Esophagus muscularis mucosa (tissue), 4 donors: Measurements from ENCODE around the gene MT1B.

Source experiments
- EP300 ChIP-seq: sonication (generic); formaldehyde crosslinking; IDR thresholded peaks from one replicate; pipeline ENCODE4 v1.6.1; 2017; ENCODE audit warnings: antibody characterized with exemption
- POLR2A ChIP-seq: fragments of 450-650 bp; IDR thresholded peaks from one replicate; pipeline ENCODE4 v1.6.1; 2017; ENCODE audit warnings: antibody characterized with exemption, moderate library complexity, mild to moderate bottlenecking, low read depth
- POLR2AphosphoS5 ChIP-seq, 2 donors: sonication (generic); formaldehyde crosslinking; IDR thresholded peaks; one replicate each; pipeline ENCODE4 v1.6.1; 2017; ENCODE audit warnings: antibody characterized with exemption in 2 of 2
- TF ChIP-seq, protein P1 (sequence below), 3 experiments: fragments of 200-600 bp in 2 of 3; fragments of 450-650 bp in 1 of 3; sonication (generic) in 2 of 3; IDR thresholded peaks; one replicate each; pipeline ENCODE4 v1.5.1; 2017 to 2019; ENCODE audit warnings: antibody characterized with exemption in 3 of 3, mild to moderate bottlenecking in 2 of 3, moderate library complexity in 1 of 3

DNA sequence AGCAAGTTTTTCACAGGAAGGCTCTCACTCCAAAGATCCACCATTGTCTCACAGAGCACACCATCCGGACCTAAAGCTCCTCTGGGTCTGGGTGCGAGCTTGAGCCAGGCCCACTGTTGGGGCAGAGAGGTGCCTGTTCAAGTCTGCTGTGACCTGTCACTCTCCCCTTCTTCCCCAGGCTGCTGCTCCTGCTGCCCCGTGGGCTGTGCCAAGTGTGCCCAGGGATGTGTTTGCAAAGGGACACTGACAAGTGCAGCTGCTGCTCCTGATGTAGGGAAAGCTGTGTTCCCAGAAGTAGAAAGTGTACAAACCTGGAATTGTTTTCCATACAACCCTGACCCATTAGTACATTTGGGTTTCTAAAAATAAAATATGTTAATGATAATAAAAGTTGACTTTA, 25.8 kb downstream of the MT1B start:
- TF ChIP-seq POLR2AphosphoS5 (IDR thresholded peaks at IDR 0.05): no peak
- no peak for TF ChIP-seq POLR2A
- TF ChIP-seq EP300: no peak
- TF ChIP-seq, protein P1, sequence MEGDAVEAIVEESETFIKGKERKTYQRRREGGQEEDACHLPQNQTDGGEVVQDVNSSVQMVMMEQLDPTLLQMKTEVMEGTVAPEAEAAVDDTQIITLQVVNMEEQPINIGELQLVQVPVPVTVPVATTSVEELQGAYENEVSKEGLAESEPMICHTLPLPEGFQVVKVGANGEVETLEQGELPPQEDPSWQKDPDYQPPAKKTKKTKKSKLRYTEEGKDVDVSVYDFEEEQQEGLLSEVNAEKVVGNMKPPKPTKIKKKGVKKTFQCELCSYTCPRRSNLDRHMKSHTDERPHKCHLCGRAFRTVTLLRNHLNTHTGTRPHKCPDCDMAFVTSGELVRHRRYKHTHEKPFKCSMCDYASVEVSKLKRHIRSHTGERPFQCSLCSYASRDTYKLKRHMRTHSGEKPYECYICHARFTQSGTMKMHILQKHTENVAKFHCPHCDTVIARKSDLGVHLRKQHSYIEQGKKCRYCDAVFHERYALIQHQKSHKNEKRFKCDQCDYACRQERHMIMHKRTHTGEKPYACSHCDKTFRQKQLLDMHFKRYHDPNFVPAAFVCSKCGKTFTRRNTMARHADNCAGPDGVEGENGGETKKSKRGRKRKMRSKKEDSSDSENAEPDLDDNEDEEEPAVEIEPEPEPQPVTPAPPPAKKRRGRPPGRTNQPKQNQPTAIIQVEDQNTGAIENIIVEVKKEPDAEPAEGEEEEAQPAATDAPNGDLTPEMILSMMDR (IDR thresholded peaks at IDR 0.05): no peak
